Measurements from ENCODE around the gene CDHR5.
"Not testable (repeated sequence)": the region's sequence is repeated elsewhere in the genome, so short reads cannot be mapped to it uniquely, and the experiment has no call there.

CDHR5 gene, protein sequence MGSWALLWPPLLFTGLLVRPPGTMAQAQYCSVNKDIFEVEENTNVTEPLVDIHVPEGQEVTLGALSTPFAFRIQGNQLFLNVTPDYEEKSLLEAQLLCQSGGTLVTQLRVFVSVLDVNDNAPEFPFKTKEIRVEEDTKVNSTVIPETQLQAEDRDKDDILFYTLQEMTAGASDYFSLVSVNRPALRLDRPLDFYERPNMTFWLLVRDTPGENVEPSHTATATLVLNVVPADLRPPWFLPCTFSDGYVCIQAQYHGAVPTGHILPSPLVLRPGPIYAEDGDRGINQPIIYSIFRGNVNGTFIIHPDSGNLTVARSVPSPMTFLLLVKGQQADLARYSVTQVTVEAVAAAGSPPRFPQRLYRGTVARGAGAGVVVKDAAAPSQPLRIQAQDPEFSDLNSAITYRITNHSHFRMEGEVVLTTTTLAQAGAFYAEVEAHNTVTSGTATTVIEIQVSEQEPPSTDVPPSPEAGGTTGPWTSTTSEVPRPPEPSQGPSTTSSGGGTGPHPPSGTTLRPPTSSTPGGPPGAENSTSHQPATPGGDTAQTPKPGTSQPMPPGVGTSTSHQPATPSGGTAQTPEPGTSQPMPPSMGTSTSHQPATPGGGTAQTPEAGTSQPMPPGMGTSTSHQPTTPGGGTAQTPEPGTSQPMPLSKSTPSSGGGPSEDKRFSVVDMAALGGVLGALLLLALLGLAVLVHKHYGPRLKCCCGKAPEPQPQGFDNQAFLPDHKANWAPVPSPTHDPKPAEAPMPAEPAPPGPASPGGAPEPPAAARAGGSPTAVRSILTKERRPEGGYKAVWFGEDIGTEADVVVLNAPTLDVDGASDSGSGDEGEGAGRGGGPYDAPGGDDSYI
- long read RNA-seq, donor 1, result 0 reads
- long read RNA-seq, donor 2, partial matches to known transcripts, result 0 of 2 reads
- long read RNA-seq, donor 2, other reads (novel, unspliced or antisense), result 0 of 2 reads
- long read RNA-seq, donor 3, partial matches to known transcripts, result 6 of 7 reads
- long read RNA-seq, donor 3, other reads (novel, unspliced or antisense), result 0 of 7 reads
- long read RNA-seq, donor 4, partial matches to known transcripts, result 0 of 3 reads
- long read RNA-seq, donor 4, other reads (novel, unspliced or antisense), result 0 of 3 reads
- long read RNA-seq, donor 5, partial matches to known transcripts, result 0 of 2 reads
- long read RNA-seq, donor 5, other reads (novel, unspliced or antisense), result 0 of 2 reads
- long read RNA-seq, donor 6, result 0 reads
- long read RNA-seq, donor 7, partial matches to known transcripts, result 16 of 17 reads
- long read RNA-seq, donor 7, other reads (novel, unspliced or antisense), result 0 of 17 reads
- long read RNA-seq, donor 8, partial matches to known transcripts, result 5 of 6 reads
- long read RNA-seq, donor 8, other reads (novel, unspliced or antisense), result 0 of 6 reads

DNA sequence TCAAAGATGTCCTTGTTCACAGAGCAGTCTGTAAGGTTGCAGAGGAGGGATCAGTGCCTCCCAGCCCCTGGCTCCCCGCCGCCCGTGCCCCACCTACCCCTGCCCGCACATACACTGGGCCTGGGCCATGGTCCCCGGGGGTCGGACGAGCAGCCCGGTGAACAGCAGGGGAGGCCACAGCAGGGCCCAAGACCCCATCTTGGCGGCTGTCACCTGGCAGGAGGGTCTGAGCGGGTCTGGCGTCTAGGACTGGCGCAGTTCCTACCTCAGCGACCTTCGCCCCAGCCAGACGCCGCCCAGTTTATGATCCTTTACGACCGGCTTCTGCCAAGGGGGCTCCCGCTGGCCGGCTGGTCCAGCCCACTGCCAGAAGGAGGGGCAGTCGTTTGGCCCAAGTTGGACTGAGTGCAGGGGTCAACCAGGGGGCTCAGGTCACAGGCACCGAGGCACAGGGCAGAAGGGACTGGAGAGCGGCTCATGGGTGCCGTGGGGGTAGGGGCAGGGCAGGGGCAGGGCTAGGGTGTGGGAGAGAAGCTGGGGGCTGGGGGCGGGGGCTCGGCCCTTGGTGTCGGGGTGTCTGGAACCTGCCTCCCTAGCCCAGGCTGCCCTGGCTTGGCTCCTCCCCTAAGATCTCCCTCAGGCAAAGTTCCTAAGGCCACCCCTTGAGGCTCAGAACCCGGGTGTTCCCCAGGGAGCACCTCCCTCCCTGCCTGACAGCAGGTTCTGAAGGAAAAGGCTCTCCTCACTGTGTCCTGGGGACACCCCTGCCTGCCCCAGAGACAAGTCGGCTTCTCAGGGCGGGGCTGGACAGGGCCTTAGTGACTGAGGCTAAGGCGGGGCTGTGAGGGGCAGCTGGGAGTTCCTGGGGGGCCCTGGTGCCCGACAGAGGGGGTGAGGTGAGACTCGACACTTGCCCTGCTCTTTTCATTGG is at the start of gene CDHR5:
TSS of gene CDHR5 (minus strand) at position 251 of the 931 bp plus-strand sequence. CDS start at position 198, 53 bp downstream.
- peak; percentile 46 for DNase-seq

DNA sequence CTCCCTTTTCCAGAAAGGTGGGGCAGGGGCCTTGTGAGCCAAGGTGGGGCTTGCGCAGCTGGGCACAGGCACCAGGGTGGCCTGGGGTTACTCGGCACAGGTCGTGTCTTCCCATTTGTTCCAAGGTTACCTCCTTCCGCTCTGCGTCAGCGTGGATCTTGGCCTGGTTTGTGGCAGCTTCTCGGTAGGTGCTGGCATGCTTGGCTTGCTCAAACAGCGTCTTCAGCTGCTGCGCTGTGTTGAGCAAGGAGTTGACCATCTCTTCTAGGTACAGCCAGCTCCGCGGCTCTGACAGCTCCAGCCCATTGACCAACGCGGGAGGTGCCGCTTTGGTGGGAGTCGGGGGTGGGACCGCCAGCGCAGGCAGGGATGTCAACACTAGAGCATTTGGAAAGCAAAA is 49.7 kb upstream of the CDHR5 start:
- DNase-seq, result no peak

DNA sequence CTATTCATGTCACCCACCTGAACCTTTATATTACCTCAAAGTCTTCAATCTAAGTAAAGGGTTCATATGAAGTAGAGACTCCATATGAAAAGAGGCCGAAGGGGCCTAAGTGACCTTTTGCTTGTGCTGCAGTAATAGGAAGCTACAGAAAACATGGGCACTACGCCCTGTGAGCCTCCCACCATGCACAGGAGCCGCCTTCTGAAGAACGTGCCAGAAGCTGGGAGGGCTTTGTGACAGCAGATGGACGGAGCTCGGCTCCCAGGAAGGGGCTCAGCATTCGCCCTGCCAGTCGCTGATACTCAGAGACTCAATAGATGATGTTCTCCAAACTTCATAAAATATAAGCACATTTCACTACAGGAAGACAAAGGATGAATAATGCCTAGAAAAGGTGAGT is 49.1 kb upstream of the CDHR5 start:
- DNase-seq, result no peak

DNA sequence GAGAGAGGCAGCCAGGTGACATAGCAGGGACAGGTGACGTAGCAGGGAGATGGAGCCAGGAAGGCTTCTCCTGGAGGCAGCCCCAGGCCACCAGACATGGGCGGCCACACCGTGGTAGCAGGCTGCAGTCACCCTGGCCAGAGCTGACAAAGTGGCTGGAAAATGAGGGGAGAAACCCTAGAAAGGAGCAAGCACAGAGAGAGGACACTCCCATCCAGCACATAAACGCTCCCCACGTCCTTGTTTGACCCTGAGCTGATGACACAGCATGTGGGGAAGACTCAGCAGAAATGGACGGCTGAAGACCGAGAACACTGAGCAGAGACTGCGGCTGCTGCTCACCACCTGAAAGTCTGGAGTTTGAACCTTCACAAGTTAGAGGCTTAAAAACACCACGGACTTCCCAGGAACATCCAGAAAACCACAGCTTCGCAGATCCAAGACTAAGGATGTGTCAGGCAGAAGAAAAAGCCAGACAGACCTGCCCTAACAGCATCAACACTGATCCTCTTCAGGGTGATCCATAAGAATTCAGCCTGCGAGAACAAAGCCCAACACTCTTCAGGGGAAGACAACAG is 41.0 kb upstream of the CDHR5 start:
- DNase-seq, result no peak

DNA sequence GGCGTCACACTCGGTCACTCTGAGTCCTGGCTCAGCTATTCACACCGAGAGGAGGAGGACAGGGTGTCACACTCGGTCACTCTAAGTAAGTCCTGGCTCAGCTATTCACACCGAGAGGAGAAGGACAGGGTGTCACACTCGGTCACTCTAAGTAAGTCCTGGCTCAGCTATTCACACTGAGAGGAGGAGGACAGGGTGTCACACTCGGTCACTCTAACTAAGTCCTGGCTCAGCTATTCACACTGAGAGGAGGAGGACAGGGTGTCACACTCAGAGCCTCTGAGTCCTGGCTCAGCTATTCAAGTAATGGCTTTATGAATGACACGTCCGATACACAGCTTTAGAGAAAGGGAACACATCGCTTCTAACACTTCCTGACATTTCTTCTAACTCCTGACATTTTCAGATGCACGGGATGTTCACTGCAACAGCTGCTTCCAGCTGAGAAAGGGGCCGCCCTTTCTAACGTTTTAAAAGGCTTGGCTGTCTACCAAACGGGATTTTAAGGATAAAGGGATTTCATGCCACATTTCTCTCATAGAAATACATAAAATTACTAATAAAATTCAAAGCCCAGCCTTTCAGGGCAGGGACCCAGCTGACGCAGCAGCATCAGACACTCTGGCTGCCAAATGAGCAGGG is 40.4 kb upstream of the CDHR5 start:
- no peak for DNase-seq

DNA sequence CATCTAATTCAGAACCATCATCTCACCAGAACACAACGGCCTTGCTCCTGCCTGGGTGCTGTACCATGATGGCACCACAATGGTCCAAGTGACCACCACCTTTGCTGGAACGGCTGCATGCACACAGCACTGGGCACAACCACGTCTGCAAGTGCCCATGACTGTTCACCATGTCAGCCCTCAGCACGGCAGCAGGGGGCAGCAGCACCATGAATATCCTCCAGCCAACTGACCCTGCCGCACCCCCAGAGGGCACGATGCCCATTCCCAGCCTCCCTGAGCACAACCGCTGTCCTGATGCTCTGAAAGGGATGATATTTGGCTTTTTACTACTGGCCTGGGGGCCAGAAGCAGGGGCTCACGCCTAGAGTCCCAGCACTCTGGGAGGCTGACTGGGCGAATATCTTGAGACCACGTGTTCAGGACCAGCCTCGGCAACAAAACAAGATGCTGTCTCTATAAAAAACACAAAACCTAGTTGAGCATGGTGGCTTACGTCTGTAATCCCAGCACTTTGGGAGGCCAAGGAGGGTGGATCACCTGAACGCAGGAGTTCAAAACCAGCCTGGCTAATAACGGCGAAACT is 38.0 kb upstream of the CDHR5 start:
- DNase-seq, result no peak

DNA sequence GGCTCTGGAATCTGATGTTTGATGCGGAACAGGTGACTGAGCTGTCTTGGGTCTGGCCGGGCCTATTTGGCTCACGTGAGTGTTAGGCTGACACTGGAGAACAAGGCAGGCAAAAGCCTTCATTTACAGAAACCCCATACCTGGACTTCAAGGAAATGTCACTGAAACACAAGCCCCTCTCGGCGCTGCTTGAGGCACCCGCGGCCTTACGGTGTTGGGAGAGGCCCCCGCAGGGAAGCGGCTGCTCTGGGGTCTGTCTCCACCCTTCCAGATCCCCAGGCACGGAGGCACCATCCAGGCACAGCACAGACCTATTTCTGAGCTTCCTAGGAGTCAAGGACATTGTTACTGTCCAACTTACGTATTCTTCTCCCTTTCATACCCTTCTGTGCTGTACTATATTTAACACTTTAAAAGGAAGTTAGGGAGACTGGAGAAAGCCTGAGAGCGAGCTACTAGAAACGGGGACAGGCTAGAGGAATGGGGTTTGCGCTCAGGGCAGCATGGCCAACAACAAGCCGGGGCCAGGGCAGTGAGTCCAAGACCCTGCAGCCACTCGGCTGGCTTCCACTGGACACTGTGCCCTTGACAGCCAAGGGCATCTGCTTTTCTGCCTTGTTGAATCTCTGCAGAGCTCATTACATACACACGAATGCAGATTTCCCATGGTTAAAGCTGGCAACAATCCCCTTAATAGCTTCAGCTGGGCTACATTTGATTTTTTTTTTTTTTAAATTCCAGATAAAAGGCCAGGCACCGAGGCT is 36.1 kb upstream of the CDHR5 start:
- DNase-seq, result no peak

DNA sequence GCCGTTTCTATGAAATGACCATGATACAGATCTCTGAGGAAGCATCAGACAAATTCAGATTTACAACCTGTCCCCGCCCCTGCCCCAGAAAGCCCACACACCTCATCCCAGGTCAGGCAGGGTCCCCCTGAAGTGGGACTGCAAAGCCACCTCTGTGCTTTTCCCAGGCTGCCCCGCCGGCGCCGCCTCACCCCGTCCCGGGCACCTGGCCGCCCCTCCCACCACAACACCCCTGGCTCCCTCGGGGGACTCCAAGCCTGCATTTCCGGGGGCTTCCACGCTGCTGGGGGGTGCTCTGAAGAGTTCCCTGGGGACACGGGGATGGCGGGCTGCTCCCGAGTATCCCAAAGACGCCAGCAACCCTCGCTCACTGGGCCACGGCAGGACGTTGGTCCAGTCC is 35.5 kb upstream of the CDHR5 start:
- DNase-seq, result no peak

DNA sequence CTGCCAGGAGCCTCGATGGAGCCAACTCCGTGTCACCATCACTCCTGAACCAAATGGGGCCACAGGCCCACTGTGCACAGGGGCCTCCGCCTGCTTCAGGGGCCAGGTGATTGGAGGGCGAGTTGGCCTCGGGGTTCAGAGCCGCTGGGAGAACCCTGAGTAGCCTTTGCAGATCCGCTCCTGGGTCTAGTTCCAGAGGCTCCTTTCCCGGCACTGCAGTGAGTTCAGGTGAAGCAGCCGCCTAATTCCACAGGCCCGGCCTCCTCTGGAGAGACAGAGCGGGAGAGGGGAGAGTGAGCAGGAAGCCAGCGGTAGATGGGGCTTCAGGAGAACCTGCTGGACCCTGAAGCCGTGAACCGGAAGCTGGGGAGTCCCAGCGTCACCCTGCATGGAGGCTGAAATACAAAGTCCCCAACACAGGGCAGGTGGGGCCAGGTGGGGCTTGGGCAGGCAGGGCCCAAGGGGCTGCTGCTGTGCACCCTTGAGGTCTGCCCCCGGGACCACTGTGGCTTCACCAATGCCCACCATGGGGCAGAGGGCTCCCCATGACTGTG is 34.9 kb upstream of the CDHR5 start:
- no peak for DNase-seq

DNA sequence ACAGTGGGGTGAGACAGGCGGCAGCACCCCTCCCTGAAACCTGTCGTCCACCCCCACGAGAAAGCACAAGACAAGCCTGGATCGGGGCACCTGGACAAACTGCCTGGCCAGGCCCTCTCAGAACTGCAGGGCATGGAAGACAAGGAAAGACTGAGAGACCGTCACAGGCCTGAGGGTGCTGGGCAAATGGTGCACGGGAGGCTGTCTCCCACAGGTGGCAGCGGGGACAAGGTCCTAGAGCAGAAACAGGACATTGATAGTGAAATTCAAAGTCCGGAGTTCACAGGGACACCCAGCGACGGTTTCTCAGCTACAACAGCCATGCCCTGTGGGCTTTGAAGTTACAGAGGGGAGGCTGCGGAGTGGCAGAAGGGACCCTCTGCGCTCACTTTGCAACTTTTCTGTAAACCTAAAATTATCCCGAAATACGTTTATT is 33.0 kb upstream of the CDHR5 start:
- no peak for DNase-seq

DNA sequence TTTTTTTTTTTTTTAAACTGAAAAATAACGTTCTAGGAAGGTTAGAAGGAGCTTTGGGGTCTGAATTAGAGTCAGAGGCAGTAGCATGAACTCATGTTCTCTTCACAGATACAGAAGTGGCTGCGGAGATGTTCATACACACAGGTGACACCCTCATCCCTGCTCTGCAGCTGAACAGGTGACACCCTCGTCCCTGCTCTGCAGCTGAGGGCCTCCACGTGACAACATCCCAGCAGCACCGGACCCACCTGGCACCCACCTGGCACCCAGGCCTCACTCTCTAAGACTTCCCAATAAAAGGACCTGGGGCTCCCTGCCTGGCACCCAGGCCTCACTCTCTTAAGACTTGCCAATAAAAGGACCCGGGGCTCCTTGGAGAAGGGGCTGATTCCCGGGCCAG is 32.1 kb upstream of the CDHR5 start:
- no peak for DNase-seq

DNA sequence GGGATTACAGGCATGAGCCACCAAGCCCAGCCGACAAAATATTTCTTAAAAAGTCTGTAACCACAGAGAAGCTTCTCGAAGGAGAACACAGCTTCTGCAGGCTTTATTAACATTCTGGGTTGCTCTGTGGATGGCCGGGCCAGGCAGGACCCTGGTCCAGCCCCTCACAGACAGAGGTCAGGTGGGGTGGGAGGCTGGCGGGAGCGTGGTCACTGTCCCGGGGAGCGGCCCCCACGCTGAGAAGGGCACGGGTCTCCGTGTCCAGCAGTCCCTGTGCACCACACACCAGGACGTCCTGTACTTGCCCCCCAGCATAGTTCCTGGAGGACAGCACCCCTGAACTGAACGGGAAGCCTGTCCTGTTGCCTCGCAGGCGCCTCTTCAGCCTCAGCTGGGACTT is 31.7 kb upstream of the CDHR5 start:
- DNase-seq, result no peak

DNA sequence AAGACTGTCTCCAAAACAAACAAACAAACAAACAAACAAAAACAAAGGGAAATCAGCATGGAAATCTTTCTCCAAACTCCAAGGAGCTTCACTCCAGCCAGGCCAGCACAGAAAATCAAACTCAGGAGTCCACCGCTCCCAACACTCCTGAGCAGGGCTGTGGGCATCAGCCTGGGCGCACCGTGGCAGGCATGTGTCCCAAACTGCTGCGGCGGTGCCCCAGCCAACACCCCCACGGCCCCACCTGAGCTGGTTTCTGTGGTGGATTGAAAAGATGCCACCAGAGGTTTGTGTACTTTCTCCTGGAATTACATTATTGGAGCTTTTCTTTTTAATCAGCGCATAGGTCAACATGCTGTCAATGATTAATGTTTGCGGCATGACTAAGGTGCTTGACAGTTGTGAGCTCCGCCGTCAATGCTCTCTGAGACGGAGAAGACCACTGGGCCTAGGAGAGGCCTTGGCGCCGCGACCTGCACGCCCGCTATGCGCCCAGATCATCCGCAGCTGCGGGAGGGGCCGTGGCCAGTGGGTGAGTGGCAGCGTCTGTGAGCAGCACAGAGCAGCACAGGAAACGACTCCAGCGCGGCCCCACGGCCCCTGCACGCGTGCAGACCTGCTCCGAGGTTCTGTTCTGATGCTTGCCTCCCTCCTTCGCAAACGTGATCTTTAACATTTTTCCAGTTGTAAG is 30.4 kb upstream of the CDHR5 start:
- no peak for DNase-seq

DNA sequence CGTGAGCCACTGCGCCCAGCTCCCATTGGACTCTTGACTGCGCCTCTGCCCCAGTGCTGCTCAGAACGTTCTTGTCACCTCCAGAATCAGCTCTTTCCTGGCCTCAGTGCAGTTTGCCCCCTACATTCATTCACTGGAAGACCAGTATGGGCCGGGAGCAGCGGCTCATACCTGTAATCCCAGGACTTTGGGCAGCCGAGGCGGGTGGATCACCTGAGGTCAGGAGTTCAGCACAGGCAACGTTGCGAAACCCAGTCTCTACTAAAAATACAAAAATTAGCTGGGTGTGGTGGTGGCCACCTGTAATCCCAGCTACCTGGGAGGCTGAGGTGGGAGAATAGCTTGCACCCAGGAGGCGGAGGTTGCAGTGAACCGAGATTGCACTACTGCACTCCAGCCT is 29.7 kb upstream of the CDHR5 start:
- not testable (repeated sequence) for DNase-seq

DNA sequence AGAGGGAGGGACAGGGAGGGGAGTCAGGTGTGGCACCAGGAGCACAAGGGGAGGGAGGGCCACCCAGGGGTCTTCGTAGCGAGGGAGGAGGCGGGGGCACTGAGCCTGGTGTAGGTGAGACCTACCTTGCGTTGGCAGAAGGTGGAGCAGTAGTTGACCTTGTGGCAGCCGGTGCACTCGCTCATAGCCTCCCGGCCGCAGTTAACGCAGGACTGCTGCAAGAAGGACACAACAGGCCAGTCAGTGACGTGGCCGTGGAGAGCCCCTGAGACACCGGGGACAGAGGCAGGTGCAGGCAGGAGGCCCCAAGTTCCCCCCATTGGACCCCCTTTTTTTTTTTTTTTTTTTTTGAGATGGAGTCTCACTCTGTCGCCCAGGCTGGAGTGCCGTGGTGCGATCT is 29.1 kb upstream of the CDHR5 start:
- DNase-seq, result no peak

DNA sequence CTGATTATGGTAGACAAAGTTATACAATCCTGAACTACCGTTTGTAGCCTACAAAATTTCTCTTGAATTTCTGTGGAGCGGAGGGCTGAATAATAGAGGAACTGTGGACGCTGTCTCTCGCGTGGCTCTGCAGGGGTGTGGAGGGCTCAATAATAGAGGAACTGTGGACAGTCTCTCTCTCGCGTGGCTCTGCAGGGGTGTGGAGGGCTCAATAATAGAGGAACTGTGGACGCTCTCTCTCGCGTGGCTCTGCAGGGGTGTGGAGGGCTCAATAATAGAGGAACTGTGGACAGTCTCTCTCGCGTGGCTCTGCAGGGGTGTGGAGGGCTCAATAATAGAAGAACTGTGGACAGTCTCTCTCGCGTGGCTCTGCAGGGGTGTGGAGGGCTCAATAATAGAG is 28.4 kb upstream of the CDHR5 start:
- DNase-seq, result not testable (repeated sequence)

DNA sequence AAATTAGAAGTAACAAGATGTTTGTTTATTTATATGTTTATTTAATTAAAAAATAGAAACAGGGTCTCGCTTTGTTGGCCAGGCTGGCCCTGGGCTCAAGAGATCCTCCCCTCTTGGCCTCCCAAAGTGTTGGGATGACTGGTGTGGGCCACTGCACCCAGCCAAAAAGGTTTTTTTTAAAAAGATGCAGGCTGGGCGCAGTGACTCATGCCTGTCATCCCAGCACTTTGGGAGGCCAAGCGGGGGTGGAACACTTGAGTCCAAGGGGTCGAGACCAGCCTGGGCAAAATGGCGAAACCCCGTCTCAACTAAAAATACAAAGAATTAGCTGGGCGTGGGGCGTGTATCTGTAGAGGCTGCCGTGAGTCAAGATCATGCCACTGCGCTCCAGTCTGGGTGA is 25.7 kb upstream of the CDHR5 start:
- DNase-seq, result no peak

DNA sequence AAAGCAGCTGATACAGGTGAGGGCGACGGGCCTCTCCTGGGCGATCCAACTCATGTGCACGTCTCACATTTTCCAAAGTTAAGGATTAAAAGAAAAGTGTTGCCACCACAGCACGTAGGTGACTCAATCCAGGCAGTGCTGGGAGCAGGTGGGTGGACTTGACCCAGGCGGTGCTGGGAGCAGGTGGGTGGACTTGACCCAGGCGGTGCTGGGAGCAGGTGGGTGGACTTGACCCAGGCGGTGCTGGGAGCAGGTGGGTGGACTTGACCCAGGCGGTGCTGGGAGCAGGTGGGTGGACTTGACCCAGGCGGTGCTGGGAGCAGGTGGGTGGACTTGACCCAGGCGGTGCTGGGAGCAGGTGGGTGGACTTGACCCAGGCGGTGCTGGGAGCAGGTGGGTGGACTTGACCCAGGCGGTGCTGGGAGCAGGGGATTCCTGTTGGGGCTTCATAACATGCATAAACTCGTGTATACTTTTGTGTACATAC is 23.0 kb upstream of the CDHR5 start:
- DNase-seq, result not testable (repeated sequence)
